ENCODE data around the gene CYP24A1. TPM values are rescaled to one million over a fixed set of nuclear protein-coding genes. Genes with fewer than 3 reads are reported as not detected.

CYP24A1 gene
- total RNA-seq, 2 donors from 2014 or later: 0.13 TPM; not detected in 1

GRCh38 chr20:54115172-54115854 lies 58.5 kb downstream of the CYP24A1 start:
- H3K4me1 ChIP-seq (ENCODE audit: control insufficient read depth, insufficient read depth, low read length): no peaks in the 10 kb centered on the region
- H3K36me3 ChIP-seq (ENCODE audit: control insufficient read depth, insufficient read depth, low read length): no peaks in the 10 kb centered on the region
- H3K9ac ChIP-seq (ENCODE audit: extremely low read depth, low read length, poor library complexity, severe bottlenecking): no peak overlapping the region
- 92 to 94% methylated on average over 9 to 15 of the region's 15 CpGs for WGBS, 2 experiments (ENCODE audit: insufficient coverage in 1 of 2, insufficient read length in 1 of 2)
- Mint-ChIP-seq H3K27me3 (ENCODE audit: insufficient read depth) (peaks cover 5% of the 10 kb centered on the region), H3K27ac (no peak overlapping the region), H3K9me3 (peaks cover 9% of the 10 kb centered on the region), H3K4me1 (peaks cover 2% of the 10 kb centered on the region), H3K36me3 (ENCODE audit: low read depth) (no peaks in the 10 kb centered on the region), H3K4me3 (no peak overlapping the region)
- no peaks in the 10 kb centered on the region for H3K27me3 ChIP-seq (ENCODE audit: control insufficient read depth, insufficient read depth, low read length, poor library complexity, severe bottlenecking)
- no peak for TF ChIP-seq CTCF (conservative IDR thresholded peaks at IDR 0.05)
- no peak overlapping the region for H3K27ac ChIP-seq (ENCODE audit: low read depth, low read length)
- DNase-seq: no peak
- no peaks in the 10 kb centered on the region for H3K9me3 ChIP-seq (ENCODE audit: control insufficient read depth, low read length)
- H3K4me3 ChIP-seq (ENCODE audit: low read length): no peak overlapping the region

GRCh38 chr20:54114109-54114508 lies 59.7 kb downstream of the CYP24A1 start:
- Mint-ChIP-seq H3K4me1 (peaks cover 2% of the 10 kb centered on the region), H3K27me3 (ENCODE audit: insufficient read depth) (peaks cover 5% of the 10 kb centered on the region), H3K4me3 (no peak overlapping the region), H3K36me3 (ENCODE audit: low read depth) (no peaks in the 10 kb centered on the region), H3K27ac (no peak overlapping the region), H3K9me3 (peaks cover 9% of the 10 kb centered on the region)
- 93 to 94% methylated on average over 2 of the region's 2 CpGs for WGBS, 2 experiments (ENCODE audit: insufficient coverage in 1 of 2, insufficient read length in 1 of 2)
- Histone ChIP-seq H3K27ac (ENCODE audit: low read depth, low read length) (no peak overlapping the region), H3K9ac (ENCODE audit: extremely low read depth, low read length, poor library complexity, severe bottlenecking) (no peak overlapping the region), H3K36me3 (ENCODE audit: control insufficient read depth, insufficient read depth, low read length) (no peaks in the 10 kb centered on the region), H3K27me3 (ENCODE audit: control insufficient read depth, insufficient read depth, low read length, poor library complexity, severe bottlenecking) (no peaks in the 10 kb centered on the region), H3K4me1 (ENCODE audit: control insufficient read depth, insufficient read depth, low read length) (no peaks in the 10 kb centered on the region), H3K4me3 (ENCODE audit: low read length) (no peak overlapping the region), H3K9me3 (ENCODE audit: control insufficient read depth, low read length) (no peaks in the 10 kb centered on the region)
- DNase-seq: no peak
- TF ChIP-seq CTCF (conservative IDR thresholded peaks at IDR 0.05): no peak

- Mint-ChIP-seq H3K36me3 (ENCODE audit: low read depth) (no peaks in the 10 kb centered on the region), H3K27ac (no peak overlapping the region), H3K4me1 (peaks cover 2% of the 10 kb centered on the region), H3K9me3 (peaks cover 9% of the 10 kb centered on the region), H3K27me3 (ENCODE audit: insufficient read depth) (peaks cover 5% of the 10 kb centered on the region), H3K4me3 (no peak overlapping the region)
- H3K9me3 ChIP-seq (ENCODE audit: control insufficient read depth, low read length): no peaks in the 10 kb centered on the region
- TF ChIP-seq CTCF (conservative IDR thresholded peaks at IDR 0.05): no peak
- H3K4me1 ChIP-seq (ENCODE audit: control insufficient read depth, insufficient read depth, low read length): no peaks in the 10 kb centered on the region
- H3K27me3 ChIP-seq (ENCODE audit: control insufficient read depth, insufficient read depth, low read length, poor library complexity, severe bottlenecking): no peaks in the 10 kb centered on the region
- WGBS, 2 experiments (ENCODE audit: insufficient coverage in 1 of 2, insufficient read length in 1 of 2): 95% methylated on average over 2 of the region's 2 CpGs; no CpG with 5 or more reads in 1 of the 2 experiments
- H3K9ac ChIP-seq (ENCODE audit: extremely low read depth, low read length, poor library complexity, severe bottlenecking): no peak overlapping the region
- no peak overlapping the region for H3K27ac ChIP-seq (ENCODE audit: low read depth, low read length)
- no peak overlapping the region for H3K4me3 ChIP-seq (ENCODE audit: low read length)
- no peaks in the 10 kb centered on the region for H3K36me3 ChIP-seq (ENCODE audit: control insufficient read depth, insufficient read depth, low read length)
- DNase-seq: no peak
These were observed 60.2 kb downstream of the CYP24A1 start for GRCh38 chr20:54113566-54113965.
